Mucosa of descending colon (tissue), 3 donors: ENCODE measurements around the gene IL15RA. TPM values are rescaled to one million over a fixed set of nuclear protein-coding genes. Genes with fewer than 3 reads are reported as not detected.

Experiments used
- ATAC-seq: fragments of 200-7000 bp; cut with Tn5 transposase; one replicate; pipeline ENCODE4 v1.9.1; 2020; ENCODE audit warnings: mild to moderate bottlenecking, moderate library complexity
- DNase-seq, 3 donors: peaks; one replicate each; pipeline ENCODE4 v3.0.0-alpha.2; 2020
- H3K36me3 ChIP-seq: fragments of 200-600 bp; one replicate; pipeline ENCODE4 v1.8.0; 2021; ENCODE audit warnings: low read depth, mild to moderate bottlenecking
- H3K4me1 ChIP-seq: fragments of 200-600 bp; one replicate; pipeline ENCODE4 v1.8.0; 2021; ENCODE audit warnings: low read depth, mild to moderate bottlenecking
- H3K4me3 ChIP-seq: fragments of 200-600 bp; one replicate; pipeline ENCODE4 v1.8.0; 2021; ENCODE audit warnings: mild to moderate bottlenecking
- H3K9me3 ChIP-seq: fragments of 200-600 bp; one replicate; pipeline ENCODE4 v1.8.0; 2021; ENCODE audit warnings: mild to moderate bottlenecking
- CTCF ChIP-seq: fragments of 200-600 bp; IDR thresholded peaks from one replicate; pipeline ENCODE4 v1.8.0; 2022; ENCODE audit warnings: antibody characterized with exemption, mild to moderate bottlenecking
- intact Hi-C, 2 donors: fragments of 100-400 bp; cut with DNase I in 1 of 2; cut with micrococcal nuclease in 1 of 2; formaldehyde crosslinking; loops; one replicate each; pipeline versions ENCODE4 v1.11.0 to v1.11.1; 2022; cut with DNase I, micrococcal nuclease
- total RNA-seq, 3 donors: library from RNA; stranded (reverse); fragmentation: NEBNext Ultra II Directional in 2 of 3; extraction: Animal tissue kit (Norgen Biotek cat#: 25700) in 2 of 3; gene quantifications; one replicate each; pipeline versions ENCODE4 v1.2.1 to v1.2.4, GENCODE V29; 2021 to 2023
- donor health status: DM: no; HTN: no; CAD: no; lungs with moderate emphysema.
- donor health status: DM: no; HTN: no; CAD: no.
- donor health status: DM: no; HTN: yes; CAD: no.

Gene IL15RA
- total RNA-seq, 3 donors from 2014 or later: 19.4 to 26.6 (median 20.6) TPM

DNA sequence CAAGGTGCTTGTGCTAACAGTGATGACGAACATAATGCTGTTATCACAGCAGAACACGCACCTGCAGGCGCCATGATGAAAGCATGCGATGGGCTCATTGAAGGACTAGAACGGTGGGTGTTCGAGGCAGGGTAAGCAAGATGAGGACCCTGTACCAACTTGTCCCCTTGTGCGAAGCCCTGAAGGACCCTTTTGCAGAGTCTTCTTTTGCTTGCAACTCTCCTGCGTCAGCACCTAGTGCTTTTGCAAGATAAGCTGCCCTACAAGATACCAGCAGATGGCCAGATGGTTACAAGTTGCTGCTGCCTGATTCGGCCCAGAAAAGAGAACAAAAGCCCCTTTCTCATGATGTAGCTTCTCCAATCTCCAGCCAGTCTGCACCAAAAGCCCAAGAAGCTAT lies 4.2 kb upstream of the IL15RA start:
- ATAC-seq: no peak
- H3K4me3 ChIP-seq: no peak overlapping the region
- H3K9me3 ChIP-seq: no peaks in the 10 kb centered on the region
- no peak for DNase-seq
- TF ChIP-seq CTCF: no peak
- H3K4me1 ChIP-seq: no peaks in the 10 kb centered on the region
- H3K36me3 ChIP-seq: no peaks in the 10 kb centered on the region
- intact Hi-C loops: no loop called here

GRCh38 chr10:5978230-5978489 lies 817 bp upstream of the IL15RA start:
- Histone ChIP-seq H3K4me3 (peak overlapping the region; percentile 87), H3K9me3 (no peaks in the 10 kb centered on the region), H3K36me3 (no peaks in the 10 kb centered on the region), H3K4me1 (peaks cover 22% of the 10 kb centered on the region)
- DNase-seq: no peak
- no peak for TF ChIP-seq CTCF
- no peak for ATAC-seq
- intact Hi-C loops: no loop called here

DNA sequence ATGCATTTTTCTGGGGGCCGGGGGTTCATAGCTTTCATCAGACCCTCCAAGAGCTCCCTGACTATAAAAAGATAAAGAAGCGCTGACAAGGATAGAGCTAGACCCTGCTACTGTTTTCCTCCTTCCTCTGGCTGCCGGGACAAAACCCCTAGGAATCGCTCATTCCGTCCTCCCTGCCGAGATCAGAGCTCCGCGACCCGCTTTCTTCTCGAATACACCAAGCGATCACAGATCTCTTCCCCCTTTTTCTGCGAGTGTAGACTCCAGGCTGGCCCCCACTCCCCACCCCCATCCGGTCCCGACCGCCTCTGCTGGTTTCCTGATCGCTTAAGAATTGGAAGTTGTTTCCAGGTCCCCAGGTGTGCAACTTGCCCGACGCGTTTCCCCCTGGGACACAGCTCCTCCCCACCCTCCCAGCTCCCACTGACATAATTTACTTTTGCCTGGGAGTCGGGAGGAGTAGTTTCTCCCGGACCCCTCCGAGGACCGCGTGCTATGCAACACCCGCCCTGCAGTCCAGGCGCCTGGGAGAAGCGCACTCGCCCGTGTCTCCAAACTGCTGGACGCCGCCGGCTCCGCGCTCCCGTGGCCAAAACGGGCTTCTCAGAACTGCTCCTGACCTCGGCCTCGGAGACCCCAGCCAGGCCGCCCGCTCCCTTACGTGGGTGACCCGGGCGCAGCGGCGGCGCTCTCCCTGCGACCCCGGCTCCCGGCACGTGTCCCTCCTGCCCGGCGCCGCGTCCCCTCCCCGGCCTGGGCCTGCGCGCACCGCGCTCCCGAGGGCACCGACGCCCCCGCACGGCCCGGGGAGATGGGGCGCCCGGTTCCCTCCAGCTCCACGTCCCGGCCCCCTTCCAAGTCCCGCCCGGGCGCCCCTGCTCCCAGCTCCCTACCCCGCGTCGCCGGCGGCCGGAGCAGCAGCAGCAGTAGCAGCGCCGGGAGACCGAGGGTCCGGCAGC lies 552 bp downstream of the IL15RA start:
- peaks cover 29% of the 10 kb centered on the region for H3K4me1 ChIP-seq
- peak overlapping the region; percentile 87 for H3K4me3 ChIP-seq
- H3K9me3 ChIP-seq: no peaks in the 10 kb centered on the region
- intact Hi-C loops: no loop called here
- ATAC-seq: peak; percentile 45
- DNase-seq: peak; percentile 74 to 82 (median 80)
- no peak for TF ChIP-seq CTCF
- no peaks in the 10 kb centered on the region for H3K36me3 ChIP-seq

GRCh38 chr10:5975641-5976473 lies 1.5 kb downstream of the IL15RA start:
- no peaks in the 10 kb centered on the region for H3K9me3 ChIP-seq
- H3K4me1 ChIP-seq: peaks cover 34% of the 10 kb centered on the region
- DNase-seq: peak in 2 of 3 donors; percentile 63 to 66
- peak; percentile 35 for ATAC-seq
- no peaks in the 10 kb centered on the region for H3K36me3 ChIP-seq
- intact Hi-C loops: no loop called here
- H3K4me3 ChIP-seq: peak overlapping the region; percentile 87
- no peak for TF ChIP-seq CTCF

- Histone ChIP-seq H3K36me3 (no peaks in the 10 kb centered on the region), H3K4me3 (no peak overlapping the region), H3K9me3 (no peaks in the 10 kb centered on the region), H3K4me1 (peaks cover 34% of the 10 kb centered on the region)
- ATAC-seq: no peak
- no peak for TF ChIP-seq CTCF
- intact Hi-C loops: no loop called here
- no peak for DNase-seq
These were observed 4.3 kb downstream of the IL15RA start for GRCh38 chr10:5973069-5973468.
